ENCODE measurements around the gene PTGDS. TPM values are rescaled to one million over a fixed set of nuclear protein-coding genes. Genes with fewer than 3 reads are reported as not detected.

The PTGDS gene
- total and polyA plus RNA-seq, 7 experiments from 2014 or later, result 0.97 to 68.7 (median 4.3) TPM; not detected in 2

DNA sequence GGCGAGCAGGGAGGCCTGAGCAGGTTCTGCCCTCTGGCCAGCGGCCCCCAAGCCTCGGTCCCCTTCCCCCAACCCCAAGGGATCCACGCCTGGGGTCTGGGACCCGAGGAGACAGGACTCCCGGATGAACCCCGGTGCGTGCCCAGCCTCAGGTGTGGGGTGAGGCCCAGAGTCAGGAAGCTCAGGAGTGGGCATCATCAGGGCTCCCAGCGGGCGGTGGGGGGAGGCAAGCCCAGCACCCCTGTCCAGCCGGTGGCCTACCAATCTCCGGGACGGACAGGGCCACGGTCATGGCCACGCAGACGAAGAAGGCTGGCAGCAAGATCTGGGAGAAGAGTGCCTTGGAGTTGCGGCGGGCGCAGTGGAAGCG is 36.3 kb downstream of the PTGDS start:
- Histone ChIP-seq H3K27ac (ENCODE audit: low read depth, low read length) (no peak overlapping the region), H3K4me3 (ENCODE audit: low read length) (no peak overlapping the region), H3K9me3 (ENCODE audit: control insufficient read depth in 2 of 3, low read length in 3 of 3) (no peaks in the 10 kb centered on the region), H3K27me3 (ENCODE audit: control insufficient read depth in 2 of 2, insufficient read depth in 2 of 2, low read length in 2 of 2) (no peaks in the 10 kb centered on the region), H3K36me3 (ENCODE audit: control insufficient read depth in 2 of 3, insufficient read depth in 3 of 3, low read length in 3 of 3) (peaks cover 0 to 34% (median 0%) of the 10 kb centered on the region in 3 experiments), H3K4me1 (ENCODE audit: control insufficient read depth in 2 of 2, insufficient read depth in 2 of 2, low read length in 2 of 2) (no peaks in the 10 kb centered on the region)
- H3K4me1 Mint-ChIP-seq, result no peaks in the 10 kb centered on the region
- H3K4me3 Mint-ChIP-seq, result no peak overlapping the region
- no peaks in the 10 kb centered on the region for H3K27me3 Mint-ChIP-seq
- ATAC-seq (no peak), DNase-seq (no peak)
- H3K27ac Mint-ChIP-seq, result no peak overlapping the region
- CTCF ChIA-PET, result no interaction called here
- no peaks in the 10 kb centered on the region for H3K9me3 Mint-ChIP-seq
- POLR2A ChIA-PET, result no interaction called here
- intact Hi-C loops (cut with micrococcal nuclease), result no loop called here
- peaks cover 0 to 5% (median 0%) of the 10 kb centered on the region in 5 donors for H3K36me3 Mint-ChIP-seq

DNA sequence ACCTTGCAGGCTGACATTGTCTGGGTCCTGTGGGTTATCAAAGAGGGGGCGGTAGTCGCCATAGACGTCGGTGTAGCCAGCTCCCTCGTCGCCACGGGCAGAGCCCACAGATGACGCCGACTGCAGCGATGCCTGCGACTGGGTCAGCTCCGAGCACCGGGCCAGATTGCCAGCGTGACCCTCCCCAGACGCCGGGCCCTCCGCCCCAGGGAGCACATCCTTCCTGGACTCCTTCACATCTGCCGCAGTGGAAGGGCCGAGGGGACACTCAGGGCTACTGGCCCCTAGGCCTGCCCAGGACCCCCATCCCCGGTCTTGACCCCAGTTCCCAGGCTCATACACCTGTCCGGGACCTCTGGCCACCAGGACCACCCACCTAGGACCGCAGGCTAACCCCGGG is 36.9 kb downstream of the PTGDS start:
- Mint-ChIP-seq H3K27me3 (no peaks in the 10 kb centered on the region), H3K9me3 (no peaks in the 10 kb centered on the region), H3K36me3 (peaks cover 0 to 5% (median 0%) of the 10 kb centered on the region in 5 donors), H3K27ac (no peak overlapping the region), H3K4me3 (no peak overlapping the region), H3K4me1 (no peaks in the 10 kb centered on the region)
- Histone ChIP-seq H3K36me3 (ENCODE audit: control insufficient read depth in 2 of 3, insufficient read depth in 3 of 3, low read length in 3 of 3) (peaks cover 0 to 34% (median 0%) of the 10 kb centered on the region in 3 experiments), H3K4me1 (ENCODE audit: control insufficient read depth in 2 of 2, insufficient read depth in 2 of 2, low read length in 2 of 2) (no peaks in the 10 kb centered on the region), H3K4me3 (ENCODE audit: low read length) (no peak overlapping the region), H3K9me3 (ENCODE audit: control insufficient read depth in 2 of 3, low read length in 3 of 3) (no peaks in the 10 kb centered on the region), H3K27ac (ENCODE audit: low read depth, low read length) (no peak overlapping the region), H3K27me3 (ENCODE audit: control insufficient read depth in 2 of 2, insufficient read depth in 2 of 2, low read length in 2 of 2) (no peaks in the 10 kb centered on the region)
- no peak for DNase-seq
- CTCF ChIA-PET, result interaction anchor here (1.3 kb wide), 1 partner anchor 15 kb away, joined by 7 read pairs; no protein-coding TSS in a partner anchor
- intact Hi-C loops (cut with micrococcal nuclease), result no loop called here
- no peak for ATAC-seq
- POLR2A ChIA-PET, result no interaction called here

DNA sequence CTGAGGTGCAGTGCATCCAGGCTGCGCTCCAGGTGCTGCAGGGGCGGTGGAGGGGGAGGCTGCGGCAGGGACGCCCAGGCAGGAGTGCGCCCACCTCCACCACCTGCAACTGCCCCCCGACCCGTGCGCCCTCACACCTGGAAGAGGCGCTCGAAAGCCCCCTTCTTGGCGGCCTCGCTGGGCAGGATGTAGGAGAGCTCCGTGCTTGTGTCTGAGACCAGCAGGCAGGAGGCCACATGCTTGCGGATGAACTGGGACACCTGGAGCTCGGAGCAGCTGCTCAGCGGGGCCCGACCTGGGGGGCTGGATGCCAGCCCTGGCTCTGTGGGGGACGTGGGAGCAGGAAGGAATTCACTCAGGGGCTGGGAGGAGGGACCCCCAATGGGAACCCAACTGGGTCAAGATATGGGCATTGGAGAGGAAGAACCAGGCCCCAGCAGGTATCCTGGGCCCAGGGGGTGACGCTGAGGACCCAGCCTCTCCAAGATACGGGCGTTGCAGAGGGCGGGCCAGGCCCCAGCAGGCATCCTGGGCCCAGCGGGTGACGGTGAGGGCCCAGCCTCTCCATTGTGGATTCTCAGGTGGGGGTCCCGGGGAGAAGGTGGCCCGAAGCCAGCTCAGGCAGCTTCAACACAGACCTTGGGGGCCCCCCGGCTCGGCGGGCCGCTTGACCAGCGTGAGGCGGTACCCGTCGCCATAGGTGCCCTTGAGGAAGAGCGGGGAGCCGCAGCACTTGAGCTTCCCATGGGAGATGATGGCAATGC is 37.7 kb downstream of the PTGDS start:
- Histone ChIP-seq H3K4me3 (ENCODE audit: low read length) (no peak overlapping the region), H3K27me3 (ENCODE audit: control insufficient read depth in 2 of 2, insufficient read depth in 2 of 2, low read length in 2 of 2) (no peaks in the 10 kb centered on the region), H3K27ac (ENCODE audit: low read depth, low read length) (no peak overlapping the region), H3K4me1 (ENCODE audit: control insufficient read depth in 2 of 2, insufficient read depth in 2 of 2, low read length in 2 of 2) (no peaks in the 10 kb centered on the region), H3K36me3 (ENCODE audit: control insufficient read depth in 2 of 3, insufficient read depth in 3 of 3, low read length in 3 of 3) (peaks cover 0 to 34% (median 0%) of the 10 kb centered on the region in 3 experiments), H3K9me3 (ENCODE audit: control insufficient read depth in 2 of 3, low read length in 3 of 3) (no peaks in the 10 kb centered on the region)
- H3K4me3 Mint-ChIP-seq, result no peak overlapping the region
- intact Hi-C loops (cut with micrococcal nuclease), result no loop called here
- no peaks in the 10 kb centered on the region for H3K27me3 Mint-ChIP-seq
- ChIA-PET CTCF (interaction anchor here (1.3 kb wide), 1 partner anchor 14 kb away, joined by 7 read pairs; no protein-coding TSS in a partner anchor), POLR2A (no interaction called here)
- DNase-seq, result no peak
- peaks cover 0 to 5% (median 0%) of the 10 kb centered on the region in 5 donors for H3K36me3 Mint-ChIP-seq
- no peaks in the 10 kb centered on the region for H3K9me3 Mint-ChIP-seq
- no peaks in the 10 kb centered on the region for H3K4me1 Mint-ChIP-seq
- H3K27ac Mint-ChIP-seq, result no peak overlapping the region
- no peak for ATAC-seq

DNA sequence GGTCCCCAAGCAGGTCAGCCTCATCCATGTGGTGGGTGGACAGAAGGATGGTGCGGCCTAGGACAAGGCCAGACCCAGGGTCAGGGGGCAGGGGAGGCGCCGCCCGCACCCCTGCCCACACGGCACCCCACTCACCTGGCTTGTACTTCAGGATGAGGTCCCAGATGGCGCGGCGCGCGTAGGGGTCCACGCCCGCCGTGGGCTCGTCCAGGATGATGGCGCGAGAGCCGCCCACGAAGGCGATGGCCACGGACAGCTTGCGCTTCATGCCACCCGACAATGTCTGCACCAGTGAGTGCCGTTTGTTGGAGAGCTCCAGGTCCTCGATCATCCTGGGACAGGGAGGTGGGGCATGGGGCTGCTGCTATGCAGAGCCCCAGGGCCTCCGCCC is 38.2 kb downstream of the PTGDS start:
- Mint-ChIP-seq H3K9me3 (no peaks in the 10 kb centered on the region), H3K27ac (no peak overlapping the region), H3K36me3 (peaks cover 0 to 5% (median 0%) of the 10 kb centered on the region in 5 donors), H3K4me3 (no peak overlapping the region), H3K4me1 (no peaks in the 10 kb centered on the region), H3K27me3 (no peaks in the 10 kb centered on the region)
- ChIA-PET POLR2A (no interaction called here), CTCF (interaction anchor here (1.3 kb wide), 1 partner anchor 14 kb away, joined by 7 read pairs; no protein-coding TSS in a partner anchor)
- Histone ChIP-seq H3K36me3 (ENCODE audit: control insufficient read depth in 2 of 3, insufficient read depth in 3 of 3, low read length in 3 of 3) (peaks cover 0 to 34% (median 0%) of the 10 kb centered on the region in 3 experiments), H3K4me1 (ENCODE audit: control insufficient read depth in 2 of 2, insufficient read depth in 2 of 2, low read length in 2 of 2) (no peaks in the 10 kb centered on the region), H3K27me3 (ENCODE audit: control insufficient read depth in 2 of 2, insufficient read depth in 2 of 2, low read length in 2 of 2) (no peaks in the 10 kb centered on the region), H3K4me3 (ENCODE audit: low read length) (no peak overlapping the region), H3K27ac (ENCODE audit: low read depth, low read length) (no peak overlapping the region), H3K9me3 (ENCODE audit: control insufficient read depth in 2 of 3, low read length in 3 of 3) (no peaks in the 10 kb centered on the region)
- no peak for DNase-seq
- intact Hi-C loops (cut with micrococcal nuclease), result no loop called here
- no peak for ATAC-seq

DNA sequence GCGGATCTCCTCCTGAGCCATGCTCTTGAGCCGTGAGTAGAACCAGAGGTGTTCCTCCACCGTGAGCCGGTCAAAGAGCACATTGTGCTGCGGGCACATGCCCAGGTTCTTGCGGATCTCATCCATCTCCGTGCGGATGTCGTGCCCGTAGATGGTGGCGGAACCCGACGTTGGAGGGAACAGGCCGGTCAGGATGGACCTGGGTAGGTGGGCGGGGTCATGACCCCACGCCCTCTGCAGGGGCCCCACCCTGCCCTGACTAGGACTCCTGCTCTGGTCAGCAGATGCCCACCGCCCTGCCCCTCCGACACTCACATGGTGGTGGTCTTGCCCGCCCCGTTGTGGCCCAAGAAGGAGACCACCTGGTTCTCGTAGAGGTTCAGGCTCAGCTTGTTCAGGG is 38.7 kb downstream of the PTGDS start:
- Histone ChIP-seq H3K9me3 (ENCODE audit: control insufficient read depth in 2 of 3, low read length in 3 of 3) (no peaks in the 10 kb centered on the region), H3K27ac (ENCODE audit: low read depth, low read length) (no peak overlapping the region), H3K4me3 (ENCODE audit: low read length) (no peak overlapping the region), H3K36me3 (ENCODE audit: control insufficient read depth in 2 of 3, insufficient read depth in 3 of 3, low read length in 3 of 3) (peaks cover 0 to 34% (median 0%) of the 10 kb centered on the region in 3 experiments), H3K4me1 (ENCODE audit: control insufficient read depth in 2 of 2, insufficient read depth in 2 of 2, low read length in 2 of 2) (no peaks in the 10 kb centered on the region), H3K27me3 (ENCODE audit: control insufficient read depth in 2 of 2, insufficient read depth in 2 of 2, low read length in 2 of 2) (no peaks in the 10 kb centered on the region)
- ChIA-PET CTCF (no interaction called here), POLR2A (no interaction called here)
- Mint-ChIP-seq H3K27ac (no peak overlapping the region), H3K4me3 (no peak overlapping the region), H3K9me3 (no peaks in the 10 kb centered on the region), H3K27me3 (no peaks in the 10 kb centered on the region), H3K36me3 (peaks cover 0 to 5% (median 0%) of the 10 kb centered on the region in 5 donors), H3K4me1 (no peaks in the 10 kb centered on the region)
- no peak for ATAC-seq
- no peak for DNase-seq
- intact Hi-C loops (cut with micrococcal nuclease), result no loop called here

DNA sequence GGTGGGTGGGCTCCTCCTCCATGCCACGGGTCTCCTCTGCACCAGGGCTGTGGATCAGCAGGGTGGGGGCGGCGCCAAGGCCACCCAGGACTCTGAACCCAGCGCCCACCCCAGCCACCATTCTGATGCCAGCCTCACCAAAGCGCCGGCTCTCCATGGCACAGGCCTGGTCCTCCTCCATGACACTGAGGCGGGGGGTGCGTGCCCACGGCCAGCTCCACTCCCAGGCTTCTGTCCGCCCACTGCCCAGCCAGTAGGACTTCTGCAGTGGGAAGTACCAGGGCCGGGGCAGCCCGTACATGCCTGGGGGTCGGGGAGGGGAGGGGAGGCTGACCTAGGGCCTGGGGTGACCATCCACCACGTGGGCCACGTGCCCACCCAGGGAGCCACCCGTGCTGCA is 39.1 kb downstream of the PTGDS start:
- peaks cover 0 to 5% (median 0%) of the 10 kb centered on the region in 5 donors for H3K36me3 Mint-ChIP-seq
- CTCF ChIA-PET, result no interaction called here
- H3K9me3 Mint-ChIP-seq, result no peaks in the 10 kb centered on the region
- H3K27ac ChIP-seq (ENCODE audit: low read depth, low read length), result no peak overlapping the region
- intact Hi-C loops (cut with micrococcal nuclease), result no loop called here
- peaks cover 0 to 30% (median 0%) of the 10 kb centered on the region in 3 experiments for H3K36me3 ChIP-seq (ENCODE audit: control insufficient read depth in 2 of 3, insufficient read depth in 3 of 3, low read length in 3 of 3)
- H3K4me1 Mint-ChIP-seq, result no peaks in the 10 kb centered on the region
- H3K9me3 ChIP-seq (ENCODE audit: control insufficient read depth in 2 of 3, low read length in 3 of 3), result no peaks in the 10 kb centered on the region
- DNase-seq (no peak), ATAC-seq (no peak)
- no peak overlapping the region for H3K4me3 Mint-ChIP-seq
- H3K4me3 ChIP-seq (ENCODE audit: low read length), result no peak overlapping the region
- no peaks in the 10 kb centered on the region for H3K27me3 Mint-ChIP-seq
- H3K27me3 ChIP-seq (ENCODE audit: control insufficient read depth in 2 of 2, insufficient read depth in 2 of 2, low read length in 2 of 2), result no peaks in the 10 kb centered on the region
- POLR2A ChIA-PET, result no interaction called here
- no peaks in the 10 kb centered on the region for H3K4me1 ChIP-seq (ENCODE audit: control insufficient read depth in 2 of 2, insufficient read depth in 2 of 2, low read length in 2 of 2)
- H3K27ac Mint-ChIP-seq, result no peak overlapping the region

DNA sequence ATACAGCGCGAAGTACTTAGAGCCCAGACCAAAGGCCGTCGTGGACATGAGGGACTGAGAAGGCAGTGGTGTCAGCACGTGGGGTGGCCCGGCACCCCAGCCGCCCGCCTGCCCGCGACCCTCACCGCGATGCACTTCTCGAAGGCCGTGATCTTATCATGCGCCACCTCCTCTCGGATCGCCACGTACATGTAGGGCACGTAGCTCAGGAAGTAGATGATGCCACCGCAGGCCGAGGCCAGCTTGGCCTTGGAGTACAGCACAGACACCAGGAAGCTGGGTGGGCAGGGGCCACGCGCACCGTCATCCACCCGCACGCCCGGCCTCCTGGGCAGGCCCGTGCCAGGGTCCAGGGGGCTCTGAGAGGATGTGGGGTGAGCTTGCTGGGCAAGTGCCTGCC is 39.8 kb downstream of the PTGDS start:
- H3K27me3 Mint-ChIP-seq, result no peaks in the 10 kb centered on the region
- POLR2A ChIA-PET, result no interaction called here
- Histone ChIP-seq H3K27ac (ENCODE audit: low read depth, low read length) (no peak overlapping the region), H3K9me3 (ENCODE audit: control insufficient read depth in 2 of 3, low read length in 3 of 3) (no peaks in the 10 kb centered on the region), H3K4me3 (ENCODE audit: low read length) (no peak overlapping the region), H3K4me1 (ENCODE audit: control insufficient read depth in 2 of 2, insufficient read depth in 2 of 2, low read length in 2 of 2) (no peaks in the 10 kb centered on the region), H3K27me3 (ENCODE audit: control insufficient read depth in 2 of 2, insufficient read depth in 2 of 2, low read length in 2 of 2) (no peaks in the 10 kb centered on the region), H3K36me3 (ENCODE audit: control insufficient read depth in 2 of 3, insufficient read depth in 3 of 3, low read length in 3 of 3) (peaks cover 0 to 29% (median 0%) of the 10 kb centered on the region in 3 experiments)
- ATAC-seq (no peak), DNase-seq (no peak)
- H3K4me1 Mint-ChIP-seq, result peaks cover 0 to 1% (median 0%) of the 10 kb centered on the region in 7 donors
- no peak overlapping the region for H3K4me3 Mint-ChIP-seq
- H3K36me3 Mint-ChIP-seq, result peaks cover 0 to 5% (median 0%) of the 10 kb centered on the region in 5 donors
- H3K9me3 Mint-ChIP-seq, result no peaks in the 10 kb centered on the region
- intact Hi-C loops (cut with micrococcal nuclease), result no loop called here
- no peak overlapping the region for H3K27ac Mint-ChIP-seq
- CTCF ChIA-PET, result no interaction called here
